ENCODE results near the gene BHLHA9.

GRCh38 chr17:1315409-1315808 is 45.2 kb downstream of the BHLHA9 start:
- no peak for TF ChIP-seq CTCF (IDR thresholded peaks at IDR 0.05)
- TF ChIP-seq ZFX (IDR thresholded peaks at IDR 0.05; ENCODE audit: borderline replicate concordance), result no peak

Measured in 22Rv1 (cell line).